Panc1 (cell line): ENCODE results near the gene MDM2. TPM values are rescaled to one million over a fixed set of nuclear protein-coding genes. Genes with fewer than 3 reads are reported as not detected.

Source experiments
- ATAC-seq: fragments of 200-7000 bp; cut with Tn5 transposase; 2 replicates; pipeline ENCODE4 v1.9.1; 2020; ENCODE audit warnings: mild to moderate bottlenecking, moderate library complexity
- BruUV-seq: library from RNA; stranded (reverse); fragments of 400-500 nt; replicated peaks from 2 replicates; lab custom pipeline; 2021; lab: Mats Ljungman, UMichigan
- CTCF ChIA-PET: fragments of 300-600 bp; sonication (Branson Sonifier 250); formaldehyde crosslinking; loops from one replicate; lab custom pipeline; 2022; ENCODE audit warnings: antibody characterized with exemption; lab: Charles Lee
- POLR2A ChIA-PET: fragments of 300-600 bp; sonication (Branson Sonifier 250); formaldehyde crosslinking; loops from one replicate; lab custom pipeline; 2022; ENCODE audit warnings: antibody characterized with exemption; lab: Charles Lee
- DNase-seq: peaks from one replicate; pipeline ENCODE4 v3.0.0-alpha.2; 2010; ENCODE audit warnings: low read depth, low spot score
- H3K27ac ChIP-seq: 2 replicates; pipeline ENCODE4 v1.5.1; 2011; ENCODE audit warnings: mild to moderate bottlenecking, low read length, inconsistent platforms
- H3K27me3 ChIP-seq: fragments of 200-500 bp; sonication (Bioruptor generic); 2 replicates; pipeline ENCODE4 v1.6.0; 2014; ENCODE audit warnings: low read length, inconsistent platforms; ENCODE audit not compliant: control insufficient read depth, insufficient read depth
- H3K36me3 ChIP-seq: fragments of 200-500 bp; sonication (Bioruptor generic); 2 replicates; pipeline ENCODE4 v1.5.1; 2014; ENCODE audit warnings: inconsistent platforms, mild to moderate bottlenecking, low read length, moderate library complexity; ENCODE audit not compliant: control insufficient read depth, insufficient read depth
- H3K4me1 ChIP-seq: 2 replicates; pipeline ENCODE4 v1.5.1; 2011; ENCODE audit warnings: inconsistent platforms, mild to moderate bottlenecking, low read length, moderate library complexity; ENCODE audit not compliant: control insufficient read depth, insufficient read depth
- H3K4me3 ChIP-seq, 2 experiments: 2 replicates each; pipeline ENCODE4 v1.5.1; 2011 to 2012; ENCODE audit warnings: low read depth in 2 of 2, low read length in 2 of 2, mild to moderate bottlenecking in 2 of 2, inconsistent platforms in 1 of 2, moderate library complexity in 1 of 2
- H3K9me3 ChIP-seq: fragments of 200-500 bp; sonication (Bioruptor generic); 2 replicates; pipeline ENCODE4 v1.5.1; 2014; ENCODE audit warnings: low read depth, mild to moderate bottlenecking, inconsistent platforms, low read length, moderate library complexity; ENCODE audit not compliant: control insufficient read depth, insufficient read depth
- CTCF ChIP-seq: fragments of 450-650 bp; IDR thresholded peaks from 2 replicates; pipeline ENCODE4 v1.5.1; 2017; ENCODE audit warnings: mild to moderate bottlenecking
- POLR2AphosphoS5 ChIP-seq: IDR thresholded peaks from 2 replicates; pipeline ENCODE4 v1.6.1; 2012; ENCODE audit warnings: mild to moderate bottlenecking, low read depth, low read length, moderate library complexity
- SIN3A ChIP-seq: IDR thresholded peaks from 2 replicates; pipeline ENCODE4 v1.6.1; 2012; ENCODE audit warnings: low read depth, mild to moderate bottlenecking, low read length, moderate library complexity, borderline replicate concordance; ENCODE audit not compliant: insufficient read depth
- TCF7L2 ChIP-seq: IDR thresholded peaks from 2 replicates; pipeline ENCODE4 v1.6.1; 2011; ENCODE audit warnings: mild to moderate bottlenecking, low read depth, low read length, inconsistent platforms
- in situ Hi-C: cut with HindIII; loops from 2 replicates; pipeline ENCODE4 v1.10.0; 2016; ENCODE audit warnings: low sequenced_read_pairs, low pct_unique_long_range_greater_than_20kb
- intact Hi-C: fragments of 100-400 bp; cut with micrococcal nuclease; formaldehyde crosslinking; loops from one replicate; pipeline ENCODE4 v1.10.0; 2022; ENCODE audit not compliant: unreplicated experiment
- total RNA-seq: library from RNA; stranded (reverse); gene quantifications from one replicate; pipeline ENCODE4 v1.2.1, GENCODE V29; 2021; ENCODE audit not compliant: unreplicated experiment
- TF ChIP-seq, protein P1 (sequence below), 2 experiments: IDR thresholded peaks; 2 replicates each; pipeline ENCODE4 v1.6.1; 2011 to 2012; ENCODE audit warnings: low read depth in 2 of 2, control low read depth in 1 of 2, low read length in 1 of 2, mild to moderate bottlenecking in 1 of 2, moderate library complexity in 1 of 2; ENCODE audit not compliant: insufficient read depth in 1 of 2

Gene MDM2
- total RNA-seq, 1 experiment from 2014 or later, result 101 TPM

GRCh38 chr12:68837215-68837614 is 29.2 kb downstream of the MDM2 start:
- ATAC-seq, result no peak
- Histone ChIP-seq H3K4me1 (no peaks in the 10 kb centered on the region), H3K9me3 (no peaks in the 10 kb centered on the region), H3K27ac (no peak overlapping the region), H3K4me3 (no peak overlapping the region), H3K27me3 (no peaks in the 10 kb centered on the region), H3K36me3 (peaks cover 54% of the 10 kb centered on the region)
- TF ChIP-seq TCF7L2 (no peak), SIN3A (no peak), CTCF (no peak), POLR2AphosphoS5 (no peak)
- TF ChIP-seq, protein P1, sequence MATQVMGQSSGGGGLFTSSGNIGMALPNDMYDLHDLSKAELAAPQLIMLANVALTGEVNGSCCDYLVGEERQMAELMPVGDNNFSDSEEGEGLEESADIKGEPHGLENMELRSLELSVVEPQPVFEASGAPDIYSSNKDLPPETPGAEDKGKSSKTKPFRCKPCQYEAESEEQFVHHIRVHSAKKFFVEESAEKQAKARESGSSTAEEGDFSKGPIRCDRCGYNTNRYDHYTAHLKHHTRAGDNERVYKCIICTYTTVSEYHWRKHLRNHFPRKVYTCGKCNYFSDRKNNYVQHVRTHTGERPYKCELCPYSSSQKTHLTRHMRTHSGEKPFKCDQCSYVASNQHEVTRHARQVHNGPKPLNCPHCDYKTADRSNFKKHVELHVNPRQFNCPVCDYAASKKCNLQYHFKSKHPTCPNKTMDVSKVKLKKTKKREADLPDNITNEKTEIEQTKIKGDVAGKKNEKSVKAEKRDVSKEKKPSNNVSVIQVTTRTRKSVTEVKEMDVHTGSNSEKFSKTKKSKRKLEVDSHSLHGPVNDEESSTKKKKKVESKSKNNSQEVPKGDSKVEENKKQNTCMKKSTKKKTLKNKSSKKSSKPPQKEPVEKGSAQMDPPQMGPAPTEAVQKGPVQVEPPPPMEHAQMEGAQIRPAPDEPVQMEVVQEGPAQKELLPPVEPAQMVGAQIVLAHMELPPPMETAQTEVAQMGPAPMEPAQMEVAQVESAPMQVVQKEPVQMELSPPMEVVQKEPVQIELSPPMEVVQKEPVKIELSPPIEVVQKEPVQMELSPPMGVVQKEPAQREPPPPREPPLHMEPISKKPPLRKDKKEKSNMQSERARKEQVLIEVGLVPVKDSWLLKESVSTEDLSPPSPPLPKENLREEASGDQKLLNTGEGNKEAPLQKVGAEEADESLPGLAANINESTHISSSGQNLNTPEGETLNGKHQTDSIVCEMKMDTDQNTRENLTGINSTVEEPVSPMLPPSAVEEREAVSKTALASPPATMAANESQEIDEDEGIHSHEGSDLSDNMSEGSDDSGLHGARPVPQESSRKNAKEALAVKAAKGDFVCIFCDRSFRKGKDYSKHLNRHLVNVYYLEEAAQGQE (IDR thresholded peaks at IDR 0.05; ENCODE audit: insufficient read depth in 1 of 2, low read depth in 2 of 2, low read length in 1 of 2), result no peak
- no peak for DNase-seq
- intact Hi-C loops, result no loop called here
- BruUV-seq, result no TSS peak
- ChIA-PET CTCF (interaction anchor here (0.6 kb wide), 1 partner anchor 427 kb away, joined by 5 read pairs; no protein-coding TSS in a partner anchor), POLR2A (interaction anchor here (0.5 to 0.6 kb wide), 2 partner anchors 9 to 29 kb away, joined by 3 to 4 read pairs; partner anchors contain the start of gene MDM2)
- in situ Hi-C loops, result no loop called here

- CTCF ChIA-PET, result no interaction called here
- Histone ChIP-seq H3K27ac (no peak overlapping the region), H3K27me3 (no peaks in the 10 kb centered on the region), H3K36me3 (peaks cover 52% of the 10 kb centered on the region), H3K9me3 (no peaks in the 10 kb centered on the region), H3K4me1 (no peaks in the 10 kb centered on the region), H3K4me3 (no peak overlapping the region)
- in situ Hi-C loops, result no loop called here
- ATAC-seq (no peak), DNase-seq (no peak)
- no TSS peak for BruUV-seq
- TF ChIP-seq POLR2AphosphoS5 (no peak), TCF7L2 (no peak), SIN3A (no peak)
- TF ChIP-seq, protein P1 (IDR thresholded peaks at IDR 0.05; ENCODE audit: insufficient read depth in 1 of 2, low read depth in 2 of 2, low read length in 1 of 2), result no peak
- intact Hi-C loops, result no loop called here
- POLR2A ChIA-PET, result no interaction called here
Observed at GRCh38 chr12:68838046-68838886, 30.3 kb downstream of the MDM2 start.
